Measurements from ENCODE around the gene SLC35G6.

The SLC35G6 gene

GRCh38 chr17:7441266-7441665 is 40.0 kb upstream of the SLC35G6 start:
- peaks cover 9% of the 10 kb centered on the region for H3K27me3 ChIP-seq (ENCODE audit: control insufficient read depth, insufficient read depth, low read length)

GRCh38 chr17:7442142-7442541 is 39.1 kb upstream of the SLC35G6 start:
- H3K27me3 ChIP-seq (ENCODE audit: control insufficient read depth, insufficient read depth, low read length) = peaks cover 9% of the 10 kb centered on the region
- peaks cover 51% of the 10 kb centered on the region for H3K4me1 ChIP-seq (ENCODE audit: control insufficient read depth, insufficient read depth, low read length)
- no peak overlapping the region for H3K4me2 ChIP-seq (ENCODE audit: low read length)
- no peaks in the 10 kb centered on the region for H3K36me3 ChIP-seq (ENCODE audit: insufficient read depth, low read length)
- no peak overlapping the region for H3K9ac ChIP-seq (ENCODE audit: low read depth, low read length)
- no peaks in the 10 kb centered on the region for H3K9me3 ChIP-seq (replicated peaks; ENCODE audit: low read length)
- no peak overlapping the region for H3K4me3 ChIP-seq (ENCODE audit: low read length)

More at GRCh38 chr17:7441266-7441665, 40.0 kb upstream of the SLC35G6 start:
- no peak overlapping the region for H3K9ac ChIP-seq (ENCODE audit: low read depth, low read length)
- H3K4me2 ChIP-seq (ENCODE audit: low read length) = no peak overlapping the region
- no peaks in the 10 kb centered on the region for H3K9me3 ChIP-seq (replicated peaks; ENCODE audit: low read length)
- peaks cover 56% of the 10 kb centered on the region for H3K4me1 ChIP-seq (ENCODE audit: control insufficient read depth, insufficient read depth, low read length)
- H3K36me3 ChIP-seq (ENCODE audit: insufficient read depth, low read length) = no peaks in the 10 kb centered on the region
- no peak overlapping the region for H3K4me3 ChIP-seq (ENCODE audit: low read length)

- H3K4me3 ChIP-seq (ENCODE audit: low read length) = peak overlapping the region; percentile 76
- peaks cover 40% of the 10 kb centered on the region for H3K4me1 ChIP-seq (ENCODE audit: control insufficient read depth, insufficient read depth, low read length)
- peak overlapping the region; percentile 90 for H3K4me2 ChIP-seq (ENCODE audit: low read length)
- H3K36me3 ChIP-seq (ENCODE audit: insufficient read depth, low read length) = no peaks in the 10 kb centered on the region
- H3K27me3 ChIP-seq (ENCODE audit: control insufficient read depth, insufficient read depth, low read length) = peaks cover 3% of the 10 kb centered on the region
- no peaks in the 10 kb centered on the region for H3K9me3 ChIP-seq (replicated peaks; ENCODE audit: low read length)
- peak overlapping the region; percentile 22 for H3K9ac ChIP-seq (ENCODE audit: low read depth, low read length)
Observed at GRCh38 chr17:7443499-7444485, 37.5 kb upstream of the SLC35G6 start.

GRCh38 chr17:7444682-7445618 is 36.3 kb upstream of the SLC35G6 start, which contains the start of gene CHRNB1:
Gene CHRNB1, plus strand, starts transcription at chr17:7445061. Its CDS starts 67 bp downstream, at chr17:7445128.
- no peaks in the 10 kb centered on the region for H3K9me3 ChIP-seq (replicated peaks; ENCODE audit: low read length)
- H3K4me3 ChIP-seq (ENCODE audit: low read length) = peak within 1 kb of the TSS; percentile 76
- no peaks in the 10 kb centered on the region for H3K27me3 ChIP-seq (ENCODE audit: control insufficient read depth, insufficient read depth, low read length)
- peak within 1 kb of the TSS; percentile 90 for H3K4me2 ChIP-seq (ENCODE audit: low read length)
- peaks cover 34% of the 10 kb centered on the region for H3K4me1 ChIP-seq (ENCODE audit: control insufficient read depth, insufficient read depth, low read length)
- H3K9ac ChIP-seq (ENCODE audit: low read depth, low read length) = peak within 1 kb of the TSS; percentile 82
- no peaks in the 10 kb centered on the region for H3K36me3 ChIP-seq (ENCODE audit: insufficient read depth, low read length)

- H3K4me2 ChIP-seq (ENCODE audit: low read length) = peak overlapping the region; percentile 90
- H3K9me3 ChIP-seq (replicated peaks; ENCODE audit: low read length) = no peaks in the 10 kb centered on the region
- no peaks in the 10 kb centered on the region for H3K36me3 ChIP-seq (ENCODE audit: insufficient read depth, low read length)
- H3K27me3 ChIP-seq (ENCODE audit: control insufficient read depth, insufficient read depth, low read length) = no peaks in the 10 kb centered on the region
- H3K4me1 ChIP-seq (ENCODE audit: control insufficient read depth, insufficient read depth, low read length) = peaks cover 29% of the 10 kb centered on the region
- peak overlapping the region; percentile 76 for H3K4me3 ChIP-seq (ENCODE audit: low read length)
- peak overlapping the region; percentile 82 for H3K9ac ChIP-seq (ENCODE audit: low read depth, low read length)
Observed at GRCh38 chr17:7445619-7445968, 35.7 kb upstream of the SLC35G6 start.

GRCh38 chr17:7448461-7448860 is 32.8 kb upstream of the SLC35G6 start:
- Histone ChIP-seq H3K4me1 (ENCODE audit: control insufficient read depth, insufficient read depth, low read length) (peaks cover 25% of the 10 kb centered on the region), H3K36me3 (ENCODE audit: insufficient read depth, low read length) (no peaks in the 10 kb centered on the region), H3K27me3 (ENCODE audit: control insufficient read depth, insufficient read depth, low read length) (no peaks in the 10 kb centered on the region), H3K9me3 (replicated peaks; ENCODE audit: low read length) (no peaks in the 10 kb centered on the region), H3K4me3 (ENCODE audit: low read length) (no peak overlapping the region), H3K9ac (ENCODE audit: low read depth, low read length) (no peak overlapping the region), H3K4me2 (ENCODE audit: low read length) (no peak overlapping the region)

GRCh38 chr17:7459961-7460545 is 21.2 kb upstream of the SLC35G6 start:
- Histone ChIP-seq H3K4me2 (ENCODE audit: low read length) (no peak overlapping the region), H3K4me1 (ENCODE audit: control insufficient read depth, insufficient read depth, low read length) (no peaks in the 10 kb centered on the region), H3K36me3 (ENCODE audit: insufficient read depth, low read length) (peaks cover 22% of the 10 kb centered on the region), H3K4me3 (ENCODE audit: low read length) (no peak overlapping the region), H3K9ac (ENCODE audit: low read depth, low read length) (no peak overlapping the region), H3K27me3 (ENCODE audit: control insufficient read depth, insufficient read depth, low read length) (no peaks in the 10 kb centered on the region), H3K9me3 (replicated peaks; ENCODE audit: low read length) (no peaks in the 10 kb centered on the region)

- no peak overlapping the region for H3K4me3 ChIP-seq (ENCODE audit: low read length)
- H3K27me3 ChIP-seq (ENCODE audit: control insufficient read depth, insufficient read depth, low read length) = no peaks in the 10 kb centered on the region
- no peak overlapping the region for H3K9ac ChIP-seq (ENCODE audit: low read depth, low read length)
- H3K9me3 ChIP-seq (replicated peaks; ENCODE audit: low read length) = no peaks in the 10 kb centered on the region
- H3K4me1 ChIP-seq (ENCODE audit: control insufficient read depth, insufficient read depth, low read length) = peaks cover 4% of the 10 kb centered on the region
- H3K4me2 ChIP-seq (ENCODE audit: low read length) = no peak overlapping the region
- peaks cover 27% of the 10 kb centered on the region for H3K36me3 ChIP-seq (ENCODE audit: insufficient read depth, low read length)
Observed at GRCh38 chr17:7460850-7461660, 20.2 kb upstream of the SLC35G6 start.

- no peak overlapping the region for H3K4me3 ChIP-seq (ENCODE audit: low read length)
- H3K36me3 ChIP-seq (ENCODE audit: insufficient read depth, low read length) = peaks cover 36% of the 10 kb centered on the region
- no peak overlapping the region for H3K4me2 ChIP-seq (ENCODE audit: low read length)
- H3K9me3 ChIP-seq (replicated peaks; ENCODE audit: low read length) = no peaks in the 10 kb centered on the region
- no peak overlapping the region for H3K9ac ChIP-seq (ENCODE audit: low read depth, low read length)
- H3K4me1 ChIP-seq (ENCODE audit: control insufficient read depth, insufficient read depth, low read length) = peaks cover 18% of the 10 kb centered on the region
- H3K27me3 ChIP-seq (ENCODE audit: control insufficient read depth, insufficient read depth, low read length) = no peaks in the 10 kb centered on the region
Observed at GRCh38 chr17:7462474-7463371, 18.5 kb upstream of the SLC35G6 start.

GRCh38 chr17:7463372-7463846 is 17.8 kb upstream of the SLC35G6 start:
- Histone ChIP-seq H3K27me3 (ENCODE audit: control insufficient read depth, insufficient read depth, low read length) (no peaks in the 10 kb centered on the region), H3K4me3 (ENCODE audit: low read length) (no peak overlapping the region), H3K9ac (ENCODE audit: low read depth, low read length) (no peak overlapping the region), H3K36me3 (ENCODE audit: insufficient read depth, low read length) (peaks cover 36% of the 10 kb centered on the region), H3K4me2 (ENCODE audit: low read length) (no peak overlapping the region), H3K4me1 (ENCODE audit: control insufficient read depth, insufficient read depth, low read length) (peaks cover 18% of the 10 kb centered on the region), H3K9me3 (replicated peaks; ENCODE audit: low read length) (no peaks in the 10 kb centered on the region)
